Activated T-cell treated with anti-CD3 and anti-CD28 coated beads, Interleukin-2, amount 50 U/mL, for 72 hours (primary cell): ENCODE results near the gene GFY. TPM values are rescaled to one million over a fixed set of nuclear protein-coding genes. Genes with fewer than 3 reads are reported as not detected.

Source experiments
- ATAC-seq, 2 donors: fragments of 150-1000 bp; cut with Tn5 transposase; replicated peaks in 1 of 2; 2 replicates each; pipeline ENCODE4 v1.10.0; 2021; ENCODE audit warnings: moderate library complexity in 2 of 2, mild to moderate bottlenecking in 1 of 2
- DNase-seq, 2 donors: peaks; one replicate each; pipeline ENCODE4 v3.0.0; 2021 to 2022; ENCODE audit warnings: mixed read lengths in 1 of 2
- H3K27ac Mint-ChIP-seq: one replicate; pipeline ENCODE4 v1.8.0; 2022; ENCODE audit warnings: mild to moderate bottlenecking, moderate library complexity, mixed read lengths
- H3K27me3 Mint-ChIP-seq: one replicate; pipeline ENCODE4 v1.8.0; 2022; ENCODE audit warnings: low read depth, mixed read lengths
- H3K36me3 Mint-ChIP-seq, 2 donors: one replicate each; pipeline ENCODE4 v1.8.0; 2022; ENCODE audit warnings: mixed read lengths in 2 of 2, mild to moderate bottlenecking in 1 of 2; ENCODE audit not compliant: insufficient read depth in 2 of 2
- H3K4me1 Mint-ChIP-seq: one replicate; pipeline ENCODE4 v1.8.0; 2022; ENCODE audit warnings: low read depth, mixed read lengths
- H3K4me3 Mint-ChIP-seq, 2 donors: one replicate each; pipeline ENCODE4 v1.8.0; 2022; ENCODE audit warnings: mild to moderate bottlenecking in 2 of 2, mixed read lengths in 2 of 2, moderate library complexity in 2 of 2
- H3K9me3 Mint-ChIP-seq, 2 donors: one replicate each; pipeline ENCODE4 v1.8.0; 2022; ENCODE audit warnings: mixed read lengths in 2 of 2
- total RNA-seq, 2 donors: library from RNA; stranded (reverse); gene quantifications; one replicate each; pipeline ENCODE4 v1.2.3, GENCODE V29; 2022

The GFY gene
- total RNA-seq, 2 donors from 2014 or later = not detected

DNA sequence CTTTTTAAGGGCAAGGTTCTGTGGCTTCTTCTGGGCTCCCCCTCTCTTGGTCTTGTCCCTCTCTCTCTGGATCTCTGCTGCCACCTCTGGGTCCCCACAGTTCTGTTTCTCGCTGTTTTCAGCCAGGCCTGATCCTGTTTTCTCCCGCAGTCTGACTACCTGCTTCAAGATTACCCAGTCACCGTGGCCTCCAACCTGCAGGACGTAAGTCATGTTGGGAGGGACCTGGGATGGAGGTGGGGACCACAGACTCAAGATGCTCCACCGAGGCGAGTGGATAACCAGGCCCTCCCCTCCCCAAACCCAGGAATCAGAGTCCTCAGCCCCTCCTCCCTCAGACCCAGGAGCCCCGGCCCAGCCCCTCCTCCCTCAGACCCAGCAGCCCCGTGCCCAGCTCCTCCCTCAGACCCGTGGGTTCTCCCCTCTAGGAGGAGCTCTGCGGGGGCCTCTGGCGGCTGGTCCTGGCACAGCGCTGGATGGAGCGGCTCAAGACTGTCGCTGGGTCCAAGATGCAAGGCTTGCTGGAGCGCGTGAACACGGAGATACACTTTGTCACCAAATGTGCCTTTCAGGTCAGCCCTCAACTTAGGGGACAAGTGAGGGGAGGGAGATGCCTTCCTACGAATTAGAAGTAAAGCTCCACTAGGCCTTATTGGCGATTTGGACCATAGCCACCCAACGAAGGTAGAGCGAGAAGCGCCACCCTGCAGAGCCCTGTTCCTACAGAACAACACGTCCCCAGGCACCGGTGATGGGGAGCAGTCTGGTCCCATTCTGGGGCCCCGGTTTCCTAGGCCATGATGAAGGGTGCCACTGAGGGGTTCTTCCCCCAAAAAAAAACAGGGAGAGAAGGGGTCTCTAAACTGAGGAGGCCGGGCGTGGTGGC lies 51.0 kb downstream of the GFY start:
- Mint-ChIP-seq H3K4me1 (peaks cover 54% of the 10 kb centered on the region), H3K27me3 (no peaks in the 10 kb centered on the region), H3K27ac (peak overlapping the region; percentile 95), H3K4me3 (peak overlapping the region; percentile 93 to 99), H3K9me3 (no peaks in the 10 kb centered on the region), H3K36me3 (peaks cover 9 to 18% of the 10 kb centered on the region in 2 donors)
- DNase-seq (peak; percentile 83 to 90), ATAC-seq (peak; percentile 75)

Other genes with a start within 250 kb of the GFY start
- 1 to 10 TPM; 2.0 to 3.0 TPM for gene SLC6A16, start 100.2 kb upstream of the GFY start, total RNA-seq
- 100 to 1,000 TPM; 248 to 262 TPM for gene CD37, start 90.0 kb upstream of the GFY start, total RNA-seq
- not detected for gene TEAD2, start 63.0 kb upstream of the GFY start, total RNA-seq
- not detected for gene DKKL1, start 61.5 kb upstream of the GFY start, total RNA-seq
- 1 to 10 TPM; 1.6 to 3.0 TPM for gene KASH5, start 37.1 kb upstream of the GFY start, total RNA-seq
- gene PTH2, start 1.9 kb upstream of the GFY start, total RNA-seq = not detected
- under 1 TPM; 0.42 to 0.74 TPM for gene SLC17A7, start 16.1 kb downstream of the GFY start, total RNA-seq
- 100 to 1,000 TPM; 128 to 132 TPM for gene PIH1D1, start 26.4 kb downstream of the GFY start, total RNA-seq
- 10 to 100 TPM; 21.8 to 23.4 TPM for gene ALDH16A1, start 27.8 kb downstream of the GFY start, total RNA-seq
- 10 to 100 TPM; 69.7 to 76.3 TPM for gene FLT3LG, start 48.8 kb downstream of the GFY start, total RNA-seq
- gene RPL13A, start 62.2 kb downstream of the GFY start, total RNA-seq = 1,000 to 10,000 TPM; 4,603 to 5,026 TPM
- gene RPS11, start 71.0 kb downstream of the GFY start, total RNA-seq = 1,000 to 10,000 TPM; 2,679 to 2,721 TPM
- gene FCGRT, start 87.3 kb downstream of the GFY start, total RNA-seq = 10 to 100 TPM; 21.2 to 24.1 TPM
- gene RCN3, start 102.6 kb downstream of the GFY start, total RNA-seq = 1 to 10 TPM; 3.2 to 4.3 TPM
- 10 to 100 TPM; 66.0 to 72.7 TPM for gene NOSIP, start 155.2 kb downstream of the GFY start, total RNA-seq
- gene PRRG2, start 155.9 kb downstream of the GFY start, total RNA-seq = 1 to 10 TPM in 1 of 2 donors, under 1 TPM in 1; 0.88 to 1.1 TPM
- gene PRR12, start 165.8 kb downstream of the GFY start, total RNA-seq = 10 to 100 TPM; 23.9 to 24.6 TPM
- 10 to 100 TPM; 11.3 to 13.5 TPM for gene RRAS, start 214.8 kb downstream of the GFY start, total RNA-seq
- gene SCAF1, start 216.8 kb downstream of the GFY start, total RNA-seq = 10 to 100 TPM; 57.7 to 60.1 TPM
- gene IRF3, start 240.5 kb downstream of the GFY start, total RNA-seq = 100 to 1,000 TPM; 135 to 141 TPM
- 10 to 100 TPM; 80.3 to 82.6 TPM for gene BCL2L12, start 240.5 kb downstream of the GFY start, total RNA-seq